Activated naive CD8-positive, alpha-beta T cell treated with anti-CD3 and anti-CD28 coated beads, Interleukin-2, amount 50 U/mL, for 16 hours (primary cell): ENCODE measurements around the gene COL5A1.
"Not testable (repeated sequence)": the region's sequence is repeated elsewhere in the genome, so short reads cannot be mapped to it uniquely, and the experiment has no call there.

ENCODE experiments used
- DNase-seq: peaks from one replicate; pipeline ENCODE4 v3.0.0-alpha.2; 2020; ENCODE audit warnings: low read depth, low spot score

The COL5A1 gene

GRCh38 chr9:134655586-134656333 lies 14.2 kb downstream of the COL5A1 start:
- no peak for DNase-seq

- no peak for DNase-seq
These were observed 14.9 kb downstream of the COL5A1 start for GRCh38 chr9:134656334-134657006.

- no peak for DNase-seq
These were observed 16.2 kb downstream of the COL5A1 start for GRCh38 chr9:134657666-134658377.

- DNase-seq, result no peak
These were observed 16.9 kb downstream of the COL5A1 start for GRCh38 chr9:134658378-134658955.

- no peak for DNase-seq
These were observed 18.1 kb downstream of the COL5A1 start for GRCh38 chr9:134659688-134660131.

- DNase-seq, result no peak
These were observed 18.8 kb downstream of the COL5A1 start for GRCh38 chr9:134660407-134660806.

GRCh38 chr9:134661299-134661698 lies 19.7 kb downstream of the COL5A1 start:
- no peak for DNase-seq

GRCh38 chr9:134661791-134662142 lies 20.2 kb downstream of the COL5A1 start:
- DNase-seq, result no peak

GRCh38 chr9:134662143-134662876 lies 20.7 kb downstream of the COL5A1 start:
- no peak for DNase-seq

- DNase-seq, result no peak
These were observed 21.5 kb downstream of the COL5A1 start for GRCh38 chr9:134663084-134663483.

GRCh38 chr9:134663753-134664415 lies 22.3 kb downstream of the COL5A1 start:
- no peak for DNase-seq

- DNase-seq, result no peak
These were observed 22.8 kb downstream of the COL5A1 start for GRCh38 chr9:134664446-134664845.

- DNase-seq, result no peak
These were observed 24.6 kb downstream of the COL5A1 start for GRCh38 chr9:134666208-134666607.

GRCh38 chr9:134666831-134667230 lies 25.2 kb downstream of the COL5A1 start:
- DNase-seq, result no peak

- not testable (repeated sequence) for DNase-seq
These were observed 27.4 kb downstream of the COL5A1 start for GRCh38 chr9:134668977-134669376.

- no peak for DNase-seq
These were observed 27.9 kb downstream of the COL5A1 start for GRCh38 chr9:134669399-134669955.

- DNase-seq, result no peak
These were observed 28.5 kb downstream of the COL5A1 start for GRCh38 chr9:134670042-134670525.

GRCh38 chr9:134670851-134671281 lies 29.3 kb downstream of the COL5A1 start:
- DNase-seq, result no peak

- DNase-seq, result no peak
These were observed 29.9 kb downstream of the COL5A1 start for GRCh38 chr9:134671341-134672113.

GRCh38 chr9:134676361-134676760 lies 34.8 kb downstream of the COL5A1 start:
- no peak for DNase-seq
